ENCODE results near the gene AGO1.
"Not testable (repeated sequence)": the region's sequence is repeated elsewhere in the genome, so short reads cannot be mapped to it uniquely, and the experiment has no call there.

AGO1 gene

GRCh38 chr1:35925741-35926140, 42.7 kb downstream of the AGO1 start:
- no peak for DNase-seq

DNA sequence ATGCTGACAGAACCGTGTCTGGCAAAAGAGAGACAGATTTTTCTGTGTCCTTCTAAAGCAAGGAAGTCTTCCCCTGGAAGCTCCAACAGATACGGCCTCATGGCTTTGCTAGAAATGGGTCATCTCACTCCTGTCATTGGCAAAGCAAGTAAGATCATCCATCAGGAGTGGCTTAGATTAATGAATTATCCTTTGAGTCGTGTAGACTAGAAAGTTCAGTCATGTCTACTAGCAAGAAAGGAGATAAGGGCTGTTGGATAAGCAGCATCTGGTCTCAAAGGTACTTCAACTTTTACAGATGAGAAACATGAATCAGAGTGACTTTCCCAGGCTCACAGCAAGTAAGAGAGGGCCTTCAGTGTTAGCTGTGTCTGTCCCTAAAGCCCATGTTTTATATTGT, 44.5 kb downstream of the AGO1 start:
- no peak for DNase-seq

GRCh38 chr1:35929730-35930592, 47.0 kb downstream of the AGO1 start:
- DNase-seq: peak; percentile 42 to 57

GRCh38 chr1:35930593-35931445, 47.8 kb downstream of the AGO1 start, which contains the start of gene AGO3:
TSS of gene AGO3 (plus strand) at chr1:35931105. CDS start at chr1:35931427, 322 bp downstream.
- DNase-seq: peak; percentile 90 to 92

GRCh38 chr1:35931446-35932157, 48.6 kb downstream of the AGO1 start:
- peak in 1 of 2 donors; percentile 20 for DNase-seq

DNA sequence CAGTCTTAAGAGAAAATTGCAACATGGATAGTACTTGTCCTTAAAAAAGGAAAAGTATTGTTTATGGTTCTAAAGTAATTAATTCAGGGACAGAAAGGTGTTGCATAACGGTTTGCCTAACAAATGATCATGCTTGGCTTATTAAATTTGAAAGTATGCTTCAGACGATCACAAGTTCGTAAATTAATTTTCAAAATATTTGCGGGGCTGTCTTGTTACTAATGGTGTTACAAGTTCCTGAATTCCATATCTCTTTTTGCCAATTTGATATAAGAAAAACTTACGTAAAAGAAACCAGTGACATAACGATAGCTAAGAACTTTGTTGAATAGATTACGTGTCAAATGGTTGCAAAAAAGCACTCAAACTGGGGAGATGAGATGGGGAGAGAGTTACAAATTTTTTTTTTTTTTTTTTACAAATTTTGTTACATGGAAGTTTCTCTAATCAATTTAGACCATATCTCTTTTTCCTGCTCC, 49.2 kb downstream of the AGO1 start:
- no peak for DNase-seq

DNA sequence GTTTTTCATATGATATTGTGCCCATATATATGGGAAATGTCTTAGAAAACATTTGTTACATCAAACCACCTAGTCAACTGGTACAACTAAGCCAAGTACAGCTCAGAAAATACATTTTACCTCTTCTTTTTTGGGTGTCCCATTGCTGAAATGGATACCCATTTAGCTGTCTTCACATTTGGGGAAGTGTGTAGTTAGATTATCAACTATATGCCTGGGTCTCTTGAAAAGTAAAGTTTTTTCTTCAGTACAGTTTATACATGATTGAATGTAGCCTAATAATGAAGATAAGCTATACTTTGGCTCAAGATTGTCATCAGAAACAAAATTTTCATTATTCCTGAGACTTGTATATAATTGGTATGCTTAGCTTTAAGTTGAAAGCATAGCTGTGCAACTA, 49.9 kb downstream of the AGO1 start:
- DNase-seq: no peak

DNA sequence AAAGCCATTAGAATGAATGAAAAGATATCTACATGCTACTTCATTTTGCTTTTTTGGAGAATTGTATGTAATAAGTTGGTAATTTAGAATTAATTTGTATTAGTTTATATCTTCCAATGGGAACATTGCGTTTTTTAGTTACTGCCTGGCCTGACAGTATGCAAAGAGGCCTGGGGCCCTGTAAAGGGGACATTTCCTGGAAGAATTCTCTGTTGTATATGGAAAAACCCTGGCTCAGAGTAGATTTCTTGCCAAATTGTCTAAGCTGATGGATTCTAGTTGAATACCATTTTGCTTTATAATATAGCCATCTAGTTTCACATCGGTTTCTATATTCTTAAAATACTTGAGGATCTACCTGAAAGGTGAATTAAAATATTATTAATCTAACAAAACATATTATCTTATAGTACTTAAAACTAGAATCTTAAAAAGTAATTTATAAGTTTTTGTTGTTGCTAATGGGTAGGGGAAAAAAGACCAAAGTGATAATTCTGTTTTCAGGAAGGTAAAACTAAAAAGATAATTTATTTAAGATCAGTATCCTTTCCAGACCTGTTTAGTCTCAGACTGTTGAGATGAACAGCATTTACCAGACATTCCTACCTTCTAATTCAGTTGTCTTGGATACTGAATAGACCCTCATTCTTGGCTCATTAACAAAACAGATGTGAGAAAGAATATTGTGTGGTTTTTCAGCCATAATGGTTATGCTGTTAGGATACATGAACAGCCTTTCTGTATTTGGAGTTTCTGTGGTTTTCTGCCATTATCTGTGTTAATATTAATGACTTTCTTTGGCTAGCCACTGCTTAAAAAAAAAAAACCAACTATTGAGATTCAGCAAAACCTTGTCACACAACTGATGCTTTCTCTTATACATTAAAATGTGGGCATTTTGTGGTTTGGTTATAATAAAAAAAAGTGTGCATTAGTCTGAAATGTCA, 52.7 kb downstream of the AGO1 start:
- no peak for DNase-seq

DNA sequence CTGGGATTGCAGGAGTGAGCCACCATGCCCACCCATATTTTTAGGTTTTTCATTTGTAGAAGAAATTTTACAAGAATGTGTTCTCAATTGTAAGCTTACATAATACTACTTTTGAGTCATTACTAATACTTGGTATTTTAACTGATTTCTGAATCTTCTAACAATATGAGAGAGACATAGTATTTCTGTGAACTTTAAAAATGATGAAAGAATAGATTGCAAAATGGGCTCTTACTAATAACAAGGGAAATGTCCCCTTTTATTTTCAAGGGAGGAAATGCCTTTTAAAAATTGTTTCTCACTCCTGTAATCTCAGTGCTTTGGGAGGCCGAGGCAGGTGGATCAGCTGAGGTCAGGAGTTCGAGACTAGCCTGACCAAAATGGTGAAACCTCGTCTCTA, 53.8 kb downstream of the AGO1 start:
- no peak for DNase-seq

GRCh38 chr1:35939484-35939883, 56.5 kb downstream of the AGO1 start:
- no peak for DNase-seq

DNA sequence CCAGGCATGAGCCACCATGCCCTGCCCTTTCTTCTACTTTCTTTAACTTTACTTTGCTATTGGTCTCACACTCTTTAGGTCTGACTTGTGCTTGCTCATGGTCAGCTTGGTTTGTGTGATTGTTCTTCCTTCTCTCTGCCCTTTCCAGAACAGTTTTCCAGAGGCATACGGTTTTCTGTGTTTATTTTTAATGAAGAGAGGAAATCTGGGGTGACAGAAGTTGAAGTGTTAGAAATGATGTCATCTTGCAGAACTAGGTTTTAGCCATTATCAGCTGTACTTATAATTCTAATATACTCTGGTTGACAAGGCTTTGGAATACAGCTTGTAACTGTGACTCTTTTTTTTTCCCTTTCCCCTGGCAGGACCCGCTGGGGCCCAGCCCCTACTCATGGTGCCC, 62.3 kb downstream of the AGO1 start:
- DNase-seq: no peak

DNA sequence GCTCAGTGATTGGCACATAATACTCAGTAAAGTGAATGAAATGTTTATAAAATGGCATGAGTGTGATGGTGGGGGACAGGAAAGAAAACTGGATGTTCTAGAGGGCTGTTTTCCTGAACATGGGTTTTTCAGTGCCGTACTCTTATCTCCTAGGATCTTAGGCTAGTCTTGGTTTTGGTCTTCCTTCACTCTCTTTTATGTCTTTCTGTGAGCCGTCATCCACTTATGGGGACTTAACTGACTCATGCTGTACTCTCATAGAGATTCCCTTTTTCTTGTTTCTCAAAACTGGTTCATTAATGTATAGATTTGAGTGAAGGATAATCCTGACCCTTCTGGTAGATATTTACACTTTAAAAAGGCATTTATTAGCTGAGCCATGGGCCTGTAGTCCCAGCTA, 64.5 kb downstream of the AGO1 start:
- no peak for DNase-seq

GRCh38 chr1:35958558-35958957, 75.5 kb downstream of the AGO1 start:
- DNase-seq: no peak

DNA sequence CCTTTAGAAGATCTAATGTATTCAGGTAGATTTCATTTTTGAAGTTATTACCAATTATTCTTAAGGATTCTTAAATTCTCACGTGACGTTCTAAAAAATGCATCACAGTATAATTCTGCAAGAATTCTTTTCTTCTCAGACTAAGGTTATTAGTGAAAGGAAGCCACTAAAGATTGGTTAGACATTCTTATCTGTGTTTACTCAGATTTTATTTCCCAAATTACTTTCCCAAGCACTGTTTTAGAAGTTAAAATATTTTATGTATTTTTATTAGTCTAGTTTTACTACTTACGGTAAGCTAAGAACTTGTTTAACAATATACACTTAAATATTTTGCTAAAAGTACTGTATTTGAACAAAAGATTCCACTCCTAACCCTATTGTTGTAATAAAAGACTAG, 76.3 kb downstream of the AGO1 start:
- DNase-seq: no peak

GRCh38 chr1:35962952-35963351, 79.9 kb downstream of the AGO1 start:
- DNase-seq: no peak

DNA sequence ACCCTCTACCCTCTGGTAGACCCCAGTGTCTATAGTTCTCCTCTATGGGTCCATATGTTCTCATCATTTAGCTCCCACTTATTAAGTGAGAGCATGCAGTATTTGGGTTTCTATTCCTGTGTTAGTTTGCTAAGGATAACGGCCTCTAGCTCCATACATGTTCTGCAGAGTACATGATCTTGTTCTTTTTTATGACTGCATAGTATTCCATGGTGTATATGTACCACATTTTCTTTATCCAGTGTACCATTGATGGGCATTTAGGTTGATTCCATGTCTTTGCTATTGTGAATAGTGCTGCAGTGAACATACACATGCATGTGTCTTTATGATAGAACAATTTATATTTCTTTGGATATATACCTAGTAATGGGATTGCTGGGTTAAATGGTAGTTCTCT, 81.3 kb downstream of the AGO1 start:
- DNase-seq: not testable (repeated sequence)

DNA sequence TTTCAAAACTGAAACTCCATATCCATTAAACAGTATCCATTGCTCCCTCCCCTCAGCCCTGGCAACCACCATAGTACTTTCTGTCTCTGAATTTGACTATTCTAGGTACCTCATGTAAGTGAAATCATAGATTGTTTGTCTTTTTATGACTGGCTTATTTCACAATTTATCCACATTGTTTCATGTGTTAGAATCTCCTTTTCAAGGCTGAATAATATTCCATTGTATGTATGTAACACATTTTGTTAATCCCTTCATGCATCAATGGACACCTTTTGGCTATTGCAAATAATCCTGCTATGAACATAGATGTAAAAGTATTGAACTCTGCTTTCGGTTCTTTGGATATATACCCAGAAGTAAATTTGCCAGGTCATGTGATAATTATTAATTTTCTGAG, 85.4 kb downstream of the AGO1 start:
- DNase-seq: no peak

DNA sequence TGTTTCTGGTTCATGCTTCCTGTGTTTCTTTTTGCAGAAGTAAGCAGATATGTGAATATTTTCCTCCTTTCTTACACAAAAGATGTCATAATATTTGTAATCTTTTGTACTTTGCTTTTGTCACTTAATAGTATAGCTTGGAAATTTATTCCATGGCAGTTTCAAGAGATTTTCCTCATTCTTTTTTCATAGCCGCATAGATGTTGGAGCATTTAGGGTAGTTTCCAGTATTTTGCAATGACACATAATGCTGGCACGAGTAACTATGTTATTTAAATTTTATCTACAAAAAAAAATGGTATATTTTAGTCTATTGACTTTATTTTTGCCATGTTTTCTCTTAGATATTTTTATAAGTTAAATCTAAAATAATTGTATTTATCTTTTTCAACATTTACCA, 88.6 kb downstream of the AGO1 start:
- no peak for DNase-seq

- DNase-seq: not testable (repeated sequence)
Observed at GRCh38 chr1:35972631-35973030, 89.6 kb downstream of the AGO1 start.

DNA sequence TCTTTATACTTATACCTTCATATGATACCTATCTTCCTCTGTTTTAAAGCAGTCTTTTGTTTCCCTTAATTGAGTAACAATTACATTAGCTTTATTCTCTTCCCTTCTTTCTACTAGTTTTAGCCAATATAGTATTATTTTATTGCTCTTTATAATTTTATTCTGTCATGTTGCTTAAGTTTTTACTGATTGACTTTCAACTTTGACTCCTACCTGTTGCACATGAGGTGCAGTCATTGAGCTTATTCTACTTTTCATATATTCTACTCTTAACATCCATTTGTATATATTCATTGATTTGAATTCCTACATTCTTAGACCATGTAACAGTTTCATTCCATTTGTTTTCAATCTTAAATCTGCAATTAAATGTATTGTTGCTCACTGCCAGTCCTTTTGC, 97.1 kb downstream of the AGO1 start:
- DNase-seq: no peak

All from CD4-positive, alpha-beta T cell treated with Interleukin-1 beta for 1 hour (primary cell).